SKM-1 treated with dmso at 0.1 percent for 144 hours (cell line): ENCODE results near the gene IFT27.
"Not testable (repeated sequence)": the region's sequence is repeated elsewhere in the genome, so short reads cannot be mapped to it uniquely, and the experiment has no call there.

ENCODE experiments used
- DNase-seq: peaks from one replicate; lab custom pipeline; 2025; ENCODE audit not compliant: unreplicated experiment; lab: John Stamatoyannopoulos, UW

Gene IFT27

GRCh38 chr22:36745301-36745995, 30.5 kb downstream of the IFT27 start:
- DNase-seq: no peak

- DNase-seq: no peak
These were observed 31.1 kb downstream of the IFT27 start for GRCh38 chr22:36744791-36745190.

GRCh38 chr22:36744413-36744765, 31.5 kb downstream of the IFT27 start:
- DNase-seq: no peak

GRCh38 chr22:36743591-36744412, 32.1 kb downstream of the IFT27 start:
- no peak for DNase-seq

GRCh38 chr22:36743011-36743410, 32.9 kb downstream of the IFT27 start:
- no peak for DNase-seq

GRCh38 chr22:36741968-36742367, 34.0 kb downstream of the IFT27 start:
- no peak for DNase-seq

- no peak for DNase-seq
These were observed 34.6 kb downstream of the IFT27 start for GRCh38 chr22:36741204-36741793.

GRCh38 chr22:36740716-36741115, 35.2 kb downstream of the IFT27 start:
- no peak for DNase-seq

- DNase-seq: no peak
These were observed 36.7 kb downstream of the IFT27 start for GRCh38 chr22:36739185-36739584.

- DNase-seq: no peak
These were observed 37.4 kb downstream of the IFT27 start for GRCh38 chr22:36738416-36739020.

- DNase-seq: no peak
These were observed 38.1 kb downstream of the IFT27 start for GRCh38 chr22:36737776-36738175.

GRCh38 chr22:36736701-36737320, 39.1 kb downstream of the IFT27 start:
- no peak for DNase-seq

- DNase-seq: peak; percentile 33
These were observed 41.5 kb downstream of the IFT27 start for GRCh38 chr22:36734171-36735058.

- DNase-seq: no peak
These were observed 42.6 kb downstream of the IFT27 start for GRCh38 chr22:36733271-36733670.

- DNase-seq: no peak
These were observed 43.3 kb downstream of the IFT27 start for GRCh38 chr22:36732609-36733008.

- DNase-seq: no peak
These were observed 44.0 kb downstream of the IFT27 start for GRCh38 chr22:36731916-36732315.

GRCh38 chr22:36731321-36731720, 44.6 kb downstream of the IFT27 start:
- not testable (repeated sequence) for DNase-seq

GRCh38 chr22:36730176-36730858, 45.6 kb downstream of the IFT27 start:
- DNase-seq: no peak

- no peak for DNase-seq
These were observed 46.6 kb downstream of the IFT27 start for GRCh38 chr22:36729321-36729720.

GRCh38 chr22:36728505-36728904, 47.4 kb downstream of the IFT27 start:
- DNase-seq: no peak
